ENCODE data around the gene ABHD12B. TPM values are rescaled to one million over a fixed set of nuclear protein-coding genes. Genes with fewer than 3 reads are reported as not detected.
"Not testable (repeated sequence)": the region's sequence is repeated elsewhere in the genome, so short reads cannot be mapped to it uniquely, and the experiment has no call there.

The ABHD12B gene
- total RNA-seq, 1 donor from 2014 or later, result not detected

GRCh38 chr14:50941151-50941550 is 69.3 kb downstream of the ABHD12B start:
- peaks cover 0 to 4% of the 10 kb centered on the region in 2 donors for H3K36me3 ChIP-seq
- no peaks in the 10 kb centered on the region for H3K27me3 ChIP-seq
- intact Hi-C loops (cut with DNase I), result loop anchor here (5.0 to 10.0 kb wide), 2 partner anchors 166 to 301 kb away; partner anchors contain the start of gene TMX1
- H3K4me1 ChIP-seq, result no peaks in the 10 kb centered on the region
- H3K9me3 ChIP-seq, result no peaks in the 10 kb centered on the region
- H3K27ac ChIP-seq, result no peak overlapping the region
- H3K4me3 ChIP-seq, result no peak overlapping the region
- TF ChIP-seq CTCF (IDR thresholded peaks at IDR 0.05), result no peak
- no peak for DNase-seq (ENCODE audit: low spot score in 2 of 2)

DNA sequence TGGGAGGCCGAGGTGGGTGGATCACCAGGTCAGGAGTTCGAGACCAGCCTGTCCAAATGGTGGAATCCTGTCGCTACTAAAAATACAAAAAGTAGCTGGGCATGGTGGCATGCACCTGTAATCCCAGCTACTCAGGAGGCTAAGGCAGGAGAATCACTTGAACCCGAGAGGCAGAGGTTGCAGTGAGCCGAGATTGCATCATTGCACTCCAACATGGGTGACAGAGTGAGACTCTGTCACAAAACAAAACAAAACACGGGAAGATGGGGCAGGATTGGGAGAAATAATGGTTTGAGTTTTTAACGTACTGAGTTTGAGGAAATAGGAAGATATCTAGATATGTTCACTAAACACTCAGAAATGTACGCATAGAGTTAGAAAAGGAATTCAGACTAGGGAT is 69.8 kb downstream of the ABHD12B start:
- not testable (repeated sequence) for H3K27ac ChIP-seq; H3K9me3 ChIP-seq; H3K27me3 ChIP-seq; H3K4me1 ChIP-seq; H3K36me3 ChIP-seq; H3K4me3 ChIP-seq; DNase-seq (ENCODE audit: low spot score in 2 of 2)
- intact Hi-C loops (cut with DNase I), result loop anchor here (5.0 to 10.0 kb wide), 2 partner anchors 167 to 301 kb away; partner anchors contain the start of gene TMX1

GRCh38 chr14:50943261-50943942 is 71.5 kb downstream of the ABHD12B start:
- intact Hi-C loops (cut with DNase I), result loop anchor here (5.0 to 10.0 kb wide), 2 partner anchors 169 to 299 kb away; partner anchors contain the start of gene TMX1
- H3K36me3 ChIP-seq, result no peaks in the 10 kb centered on the region
- no peaks in the 10 kb centered on the region for H3K27me3 ChIP-seq
- H3K27ac ChIP-seq, result peak overlapping the region; percentile 64 to 84
- H3K9me3 ChIP-seq, result no peaks in the 10 kb centered on the region
- DNase-seq (ENCODE audit: low spot score in 2 of 2), result peak in 1 of 2 donors; percentile 88
- H3K4me3 ChIP-seq, result peak overlapping the region; percentile 76 to 84
- TF ChIP-seq CTCF (IDR thresholded peaks at IDR 0.05), result no peak
- no peaks in the 10 kb centered on the region for H3K4me1 ChIP-seq

DNA sequence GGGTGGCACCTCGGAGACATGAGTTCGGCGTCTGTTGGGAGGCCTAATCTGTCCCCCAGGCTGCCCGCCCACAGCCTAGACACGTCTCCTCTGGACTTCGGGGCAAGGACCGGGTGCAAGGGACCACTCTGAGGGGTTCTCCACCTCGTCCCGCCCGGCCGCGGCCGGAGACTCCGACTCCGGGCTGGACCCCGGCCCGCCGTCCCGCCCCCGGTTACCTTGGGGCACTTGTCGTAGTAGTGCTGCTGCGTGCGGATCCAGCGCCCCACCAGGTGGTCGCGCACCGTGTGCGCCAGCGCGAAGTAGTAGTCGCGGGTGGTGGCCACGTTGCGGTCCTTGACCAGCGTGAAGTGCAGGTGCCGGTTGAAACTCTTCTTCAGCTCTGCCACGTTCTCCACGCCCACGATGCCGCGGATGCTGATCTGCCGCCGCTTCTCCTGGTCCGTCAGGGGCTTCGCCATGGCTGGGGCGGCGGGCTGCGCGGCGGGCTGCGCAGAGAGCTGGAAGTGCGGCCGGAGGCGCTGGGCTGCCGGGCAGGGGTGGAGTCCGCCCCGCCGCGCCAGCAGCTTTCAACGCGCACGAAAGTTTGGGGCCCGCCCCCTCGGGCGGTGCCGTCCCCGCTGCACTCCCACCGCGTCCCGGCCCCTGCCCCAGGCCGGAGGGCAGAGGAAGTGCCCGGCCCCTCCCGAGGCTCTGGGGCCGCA is 72.2 kb downstream of the ABHD12B start, which contains the start of gene PYGL:
PYGL (minus strand) TSS at position 541 of the 704 bp plus-strand sequence; CDS start at position 461, 80 bp downstream.
- Histone ChIP-seq H3K4me1 (no peaks in the 10 kb centered on the region), H3K27ac (peak within 1 kb of the TSS; percentile 64 to 84), H3K27me3 (no peaks in the 10 kb centered on the region), H3K36me3 (no peaks in the 10 kb centered on the region), H3K9me3 (no peaks in the 10 kb centered on the region), H3K4me3 (peak within 1 kb of the TSS; percentile 76 to 84)
- TF ChIP-seq CTCF (IDR thresholded peaks at IDR 0.05), result no peak
- peak in 1 of 2 donors; percentile 84 for DNase-seq (ENCODE audit: low spot score in 2 of 2)
- intact Hi-C loops (cut with DNase I), result loop anchor here (1.0 to 10.0 kb wide), 3 partner anchors 18 to 298 kb away; partner anchors contain the start of gene TMX1

GRCh38 chr14:50944647-50945413 is 73.0 kb downstream of the ABHD12B start:
- intact Hi-C loops (cut with DNase I), result loop anchor here (1.0 to 10.0 kb wide), 3 partner anchors 17 to 297 kb away; partner anchors contain the start of gene TMX1
- H3K4me1 ChIP-seq, result no peaks in the 10 kb centered on the region
- DNase-seq (ENCODE audit: low spot score in 2 of 2), result peak in 1 of 2 donors; percentile 73
- H3K4me3 ChIP-seq, result peak overlapping the region; percentile 76 to 84
- no peaks in the 10 kb centered on the region for H3K27me3 ChIP-seq
- peak overlapping the region; percentile 64 to 84 for H3K27ac ChIP-seq
- H3K9me3 ChIP-seq, result no peaks in the 10 kb centered on the region
- no peak for TF ChIP-seq CTCF (IDR thresholded peaks at IDR 0.05)
- no peaks in the 10 kb centered on the region for H3K36me3 ChIP-seq

Measured in ascending aorta (tissue), 2 donors.